H9 (cell line): Measurements from ENCODE around the gene ABCB1. TPM values are rescaled to one million over a fixed set of nuclear protein-coding genes. Genes with fewer than 3 reads are reported as not detected.

Experiments used
- DNase-seq: peaks from one replicate; pipeline ENCODE4 v3.0.0-alpha.2; 2017
- H2AFZ ChIP-seq: one replicate; pipeline ENCODE4 v1.6.1; 2013; ENCODE audit warnings: mild to moderate bottlenecking, low read length, control low read depth, moderate library complexity
- H2AK5ac ChIP-seq: 2 replicates; pipeline ENCODE4 v1.6.1; 2013; ENCODE audit warnings: low read length, control low read depth, mixed read lengths; ENCODE audit not compliant: insufficient read length
- H2BK120ac ChIP-seq: one replicate; pipeline ENCODE4 v1.6.1; 2013; ENCODE audit warnings: low read depth, mild to moderate bottlenecking, low read length, control low read depth, inconsistent platforms; ENCODE audit not compliant: poor library complexity, severe bottlenecking
- H2BK12ac ChIP-seq: 2 replicates; pipeline ENCODE4 v1.6.1; 2013; ENCODE audit warnings: low read length, control low read depth, mixed read lengths, low read depth; ENCODE audit not compliant: insufficient read length
- H2BK15ac ChIP-seq: 2 replicates; pipeline ENCODE4 v1.6.1; 2013; ENCODE audit warnings: low read depth, low read length, control low read depth
- H2BK20ac ChIP-seq: one replicate; pipeline ENCODE4 v1.6.1; 2013; ENCODE audit warnings: low read depth, mild to moderate bottlenecking, low read length, control low read depth, inconsistent platforms; ENCODE audit not compliant: poor library complexity, severe bottlenecking
- H2BK5ac ChIP-seq: 2 replicates; pipeline ENCODE4 v1.6.1; 2013; ENCODE audit warnings: low read length, control low read depth, mixed read lengths; ENCODE audit not compliant: insufficient read length
- H3K14ac ChIP-seq: 2 replicates; pipeline ENCODE4 v1.6.1; 2013; ENCODE audit warnings: low read length, control low read depth; ENCODE audit not compliant: insufficient read depth
- H3K18ac ChIP-seq: 2 replicates; pipeline ENCODE4 v1.6.1; 2013; ENCODE audit warnings: low read depth, mild to moderate bottlenecking, mixed read lengths, low read length, control low read depth; ENCODE audit not compliant: insufficient read length
- H3K23ac ChIP-seq: 2 replicates; pipeline ENCODE4 v1.6.1; 2013; ENCODE audit warnings: low read length, control low read depth, mixed read lengths, low read depth; ENCODE audit not compliant: insufficient read length
- H3K23me2 ChIP-seq: 2 replicates; pipeline ENCODE4 v1.6.1; 2013; ENCODE audit warnings: low read depth, mild to moderate bottlenecking, mixed read lengths, low read length, control low read depth; ENCODE audit not compliant: insufficient read length, poor library complexity, severe bottlenecking
- H3K27ac ChIP-seq: 2 replicates; pipeline ENCODE4 v1.5.1; 2013; ENCODE audit warnings: low read length, control low read depth, mixed read lengths, low read depth; ENCODE audit not compliant: insufficient read length
- H3K27me3 ChIP-seq: 2 replicates; pipeline ENCODE4 v1.6.1; 2013; ENCODE audit warnings: low read length, control low read depth, inconsistent platforms; ENCODE audit not compliant: insufficient read depth
- H3K4ac ChIP-seq: 2 replicates; pipeline ENCODE4 v1.6.1; 2013; ENCODE audit warnings: low read depth, mild to moderate bottlenecking, control low read depth, inconsistent platforms, low read length, moderate library complexity
- H3K4me1 ChIP-seq: 2 replicates; pipeline ENCODE4 v1.6.1; 2013; ENCODE audit warnings: low read length, control low read depth, inconsistent platforms; ENCODE audit not compliant: insufficient read depth
- H3K4me2 ChIP-seq: 2 replicates; pipeline ENCODE4 v1.6.1; 2013; ENCODE audit warnings: low read length, control low read depth, mixed read lengths; ENCODE audit not compliant: insufficient read length, insufficient read depth
- H3K56ac ChIP-seq: 2 replicates; pipeline ENCODE4 v1.6.1; 2013; ENCODE audit warnings: low read depth, mild to moderate bottlenecking, mixed read lengths, low read length, control low read depth; ENCODE audit not compliant: insufficient read length
- H3K79me1 ChIP-seq: 2 replicates; pipeline ENCODE4 v1.6.1; 2013; ENCODE audit warnings: low read depth, mild to moderate bottlenecking, moderate library complexity, low read length, control low read depth, inconsistent platforms; ENCODE audit not compliant: insufficient read depth, poor library complexity, severe bottlenecking
- H3K79me2 ChIP-seq: 2 replicates; pipeline ENCODE4 v1.6.1; 2013; ENCODE audit warnings: low read length, control low read depth, inconsistent platforms; ENCODE audit not compliant: insufficient read depth
- H3K9ac ChIP-seq: 2 replicates; pipeline ENCODE4 v1.6.1; 2013; ENCODE audit warnings: low read length, control low read depth, mixed read lengths; ENCODE audit not compliant: insufficient read length; ENCODE audit errors: extremely low read depth
- H3K9me3 ChIP-seq: one replicate; pipeline ENCODE4 v1.6.1; 2013; ENCODE audit warnings: low read depth, low read length, inconsistent platforms; ENCODE audit not compliant: control insufficient read depth
- H3T11ph ChIP-seq: one replicate; pipeline ENCODE4 v1.6.1; 2013; ENCODE audit warnings: mild to moderate bottlenecking, low read length, control low read depth, inconsistent platforms
- H4K20me1 ChIP-seq: one replicate; pipeline ENCODE4 v1.6.1; 2013; ENCODE audit not compliant: control insufficient read depth, insufficient read length, insufficient read depth
- H4K5ac ChIP-seq: 2 replicates; pipeline ENCODE4 v1.6.1; 2013; ENCODE audit warnings: low read depth, mild to moderate bottlenecking, mixed read lengths, low read length, control low read depth; ENCODE audit not compliant: insufficient read length
- H4K8ac ChIP-seq: replicated peaks from 2 replicates; pipeline ENCODE4 v1.6.1; 2013; ENCODE audit warnings: low read length, control low read depth, mixed read lengths, low read depth; ENCODE audit not compliant: insufficient read length
- H4K91ac ChIP-seq: 2 replicates; pipeline ENCODE4 v1.6.1; 2013; ENCODE audit warnings: low read depth, mild to moderate bottlenecking, moderate library complexity, mixed read lengths, low read length, control low read depth; ENCODE audit not compliant: insufficient read length
- H3K27ac Mint-ChIP-seq, 3 experiments: 2 replicates in 2 of 3; 3 replicates in 1 of 3; pipeline ENCODE4 v1.8.0; 2020 to 2021; ENCODE audit warnings: mixed read lengths in 3 of 3, mild to moderate bottlenecking in 1 of 3, moderate library complexity in 1 of 3
- H3K27me3 Mint-ChIP-seq: 2 replicates; pipeline ENCODE4 v1.8.0; 2021; ENCODE audit warnings: low read depth, mild to moderate bottlenecking, moderate library complexity, mixed read lengths
- H3K36me3 Mint-ChIP-seq, 3 experiments: 2 replicates in 2 of 3; 3 replicates in 1 of 3; pipeline ENCODE4 v1.8.0; 2020 to 2021; ENCODE audit warnings: low read depth in 3 of 3, mixed read lengths in 3 of 3; ENCODE audit not compliant: insufficient read depth in 1 of 3
- H3K4me1 Mint-ChIP-seq, 2 experiments: 2 replicates each; pipeline ENCODE4 v1.8.0; 2020; ENCODE audit warnings: mixed read lengths in 2 of 2
- H3K4me3 Mint-ChIP-seq, 2 experiments: 2 replicates in 1 of 2; 3 replicates in 1 of 2; pipeline ENCODE4 v1.8.0; 2020 to 2021; ENCODE audit warnings: mild to moderate bottlenecking in 2 of 2, mixed read lengths in 2 of 2, moderate library complexity in 1 of 2
- H3K9me3 Mint-ChIP-seq, 2 experiments: 2 replicates in 1 of 2; 3 replicates in 1 of 2; pipeline ENCODE4 v1.8.0; 2020; ENCODE audit warnings: mild to moderate bottlenecking in 2 of 2, mixed read lengths in 2 of 2, moderate library complexity in 1 of 2
- WGBS: extraction: QIAGEN DNeasy Blood & Tissue Kit; methylation state at CpG from one replicate; pipeline ENCODE4 v1.1.7; 2013; ENCODE audit warnings: missing lambda C conversion rate, low lambda C conversion rate, mixed read lengths; ENCODE audit not compliant: insufficient read length; ENCODE audit errors: extremely low coverage; 5-methylcytosine and 5-hydroxymethylcytosine counted together
- total RNA-seq: library from RNA; stranded (reverse); gene quantifications from 2 replicates; pipeline ENCODE4 v1.2.1, GENCODE V29; 2021
- TF ChIP-seq, protein P1 (sequence below): fragments of 200-600 bp; sonication (generic); conservative IDR thresholded peaks from 3 replicates; pipeline ENCODE4 v1.8.0; 2021; ENCODE audit warnings: antibody characterized with exemption, mild to moderate bottlenecking

The ABCB1 gene
- total RNA-seq, 1 experiment from 2014 or later, result 0.33 TPM

DNA sequence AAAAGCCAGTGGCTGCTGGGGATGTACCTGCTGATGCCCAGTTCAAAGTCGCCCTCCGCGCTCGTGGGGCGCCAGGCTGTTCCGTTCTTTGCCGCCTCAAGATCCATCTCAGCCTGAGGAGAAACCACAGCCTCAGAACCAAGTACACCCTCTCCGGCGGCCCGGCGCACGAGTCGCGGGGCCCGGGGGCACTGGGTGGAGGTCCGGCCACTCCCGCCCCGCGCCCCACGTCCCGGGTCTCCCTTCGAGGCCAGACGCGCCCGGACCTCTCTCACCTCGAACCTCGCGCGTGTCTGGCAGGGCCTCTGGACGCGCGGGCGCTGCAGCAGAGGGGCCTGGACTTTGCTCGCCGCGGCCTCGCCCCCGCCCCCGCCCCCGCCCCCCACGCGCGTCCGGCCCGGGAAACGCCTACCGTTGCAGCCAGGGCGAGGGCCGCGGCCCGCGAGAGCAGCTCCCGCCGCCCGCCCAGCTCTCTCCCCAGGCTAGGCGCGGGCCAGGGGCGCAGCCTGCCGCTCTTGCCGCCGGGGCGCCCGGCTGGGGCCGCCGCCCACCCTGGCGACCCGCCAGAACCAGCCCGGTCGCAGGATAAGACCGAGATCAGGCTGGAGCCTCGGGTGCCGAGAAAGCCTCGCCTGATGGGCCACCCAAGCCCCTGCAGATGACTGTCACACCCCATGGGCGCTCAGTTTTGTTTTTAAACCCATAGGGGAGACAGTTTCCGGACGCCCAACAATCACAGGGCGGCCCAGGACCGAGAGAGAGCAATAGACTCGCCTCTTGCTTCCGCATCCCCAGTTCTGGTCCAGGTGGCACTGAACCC lies 125.1 kb downstream of the ABCB1 start, which contains the start of gene ABCB4:
Gene ABCB4, minus strand, starts transcription at position 322 of the 820 bp plus-strand sequence. Its CDS starts 215 bp downstream, at position 107.
- WGBS, result no CpG with 5 or more reads among the region's 80 CpGs
- TF ChIP-seq, protein P1, sequence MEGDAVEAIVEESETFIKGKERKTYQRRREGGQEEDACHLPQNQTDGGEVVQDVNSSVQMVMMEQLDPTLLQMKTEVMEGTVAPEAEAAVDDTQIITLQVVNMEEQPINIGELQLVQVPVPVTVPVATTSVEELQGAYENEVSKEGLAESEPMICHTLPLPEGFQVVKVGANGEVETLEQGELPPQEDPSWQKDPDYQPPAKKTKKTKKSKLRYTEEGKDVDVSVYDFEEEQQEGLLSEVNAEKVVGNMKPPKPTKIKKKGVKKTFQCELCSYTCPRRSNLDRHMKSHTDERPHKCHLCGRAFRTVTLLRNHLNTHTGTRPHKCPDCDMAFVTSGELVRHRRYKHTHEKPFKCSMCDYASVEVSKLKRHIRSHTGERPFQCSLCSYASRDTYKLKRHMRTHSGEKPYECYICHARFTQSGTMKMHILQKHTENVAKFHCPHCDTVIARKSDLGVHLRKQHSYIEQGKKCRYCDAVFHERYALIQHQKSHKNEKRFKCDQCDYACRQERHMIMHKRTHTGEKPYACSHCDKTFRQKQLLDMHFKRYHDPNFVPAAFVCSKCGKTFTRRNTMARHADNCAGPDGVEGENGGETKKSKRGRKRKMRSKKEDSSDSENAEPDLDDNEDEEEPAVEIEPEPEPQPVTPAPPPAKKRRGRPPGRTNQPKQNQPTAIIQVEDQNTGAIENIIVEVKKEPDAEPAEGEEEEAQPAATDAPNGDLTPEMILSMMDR, result no peak
- Mint-ChIP-seq H3K27me3 (peaks cover 37% of the 10 kb centered on the region), H3K4me3 (peak within 1 kb of the TSS; percentile 60 to 80), H3K9me3 (no peaks in the 10 kb centered on the region), H3K4me1 (peaks cover 8 to 9% of the 10 kb centered on the region in 2 experiments), H3K27ac (no peak within 1 kb of the TSS), H3K36me3 (no peaks in the 10 kb centered on the region)
- no peak within 1 kb of the TSS for H2BK12ac ChIP-seq
- no peak within 1 kb of the TSS for H3K18ac ChIP-seq
- H3K4me2 ChIP-seq, result peak within 1 kb of the TSS; percentile 99
- H3K79me1 ChIP-seq, result no peaks in the 10 kb centered on the region
- no peak within 1 kb of the TSS for H2BK20ac ChIP-seq
- H2AK5ac ChIP-seq, result no peak within 1 kb of the TSS
- H3K56ac ChIP-seq, result peak within 1 kb of the TSS; percentile 77
- no peaks in the 10 kb centered on the region for H3K4me1 ChIP-seq
- no peak within 1 kb of the TSS for H3T11ph ChIP-seq
- H4K8ac ChIP-seq, result no peak within 1 kb of the TSS
- no peak within 1 kb of the TSS for H4K5ac ChIP-seq
- no peaks in the 10 kb centered on the region for H3K79me2 ChIP-seq
- H2AFZ ChIP-seq, result no peak within 1 kb of the TSS
- H3K9ac ChIP-seq, result peak within 1 kb of the TSS; percentile 50
- no peak within 1 kb of the TSS for H3K4ac ChIP-seq
- peaks cover 8% of the 10 kb centered on the region for H3K23me2 ChIP-seq
- H3K14ac ChIP-seq, result peak within 1 kb of the TSS; percentile 81
- H4K20me1 ChIP-seq, result no peaks in the 10 kb centered on the region
- H3K23ac ChIP-seq, result no peak within 1 kb of the TSS
- H2BK15ac ChIP-seq, result no peak within 1 kb of the TSS
- H2BK5ac ChIP-seq, result no peak within 1 kb of the TSS
- H3K27me3 ChIP-seq, result peaks cover 5% of the 10 kb centered on the region; the same call in 1 of the 2 replicates
- H4K91ac ChIP-seq, result no peak within 1 kb of the TSS
- H3K9me3 ChIP-seq, result no peaks in the 10 kb centered on the region
- no peak for DNase-seq
- no peak within 1 kb of the TSS for H2BK120ac ChIP-seq
- H3K27ac ChIP-seq, result no peak within 1 kb of the TSS
